ENCODE measurements around the gene KCNN4.

Gene KCNN4

GRCh38 chr19:43763473-43763939, 17.3 kb downstream of the KCNN4 start:
- Histone ChIP-seq H3K4me1 (ENCODE audit: insufficient read depth, insufficient read length) (peaks cover 8% of the 10 kb centered on the region), H3K36me3 (ENCODE audit: insufficient read depth, insufficient read length, low read length) (no peaks in the 10 kb centered on the region), H3K27me3 (ENCODE audit: insufficient read depth, insufficient read length) (no peaks in the 10 kb centered on the region), H3K4me3 (ENCODE audit: insufficient read length, low read depth) (no peak overlapping the region), H3K9ac (ENCODE audit: insufficient read length, low read depth) (no peak overlapping the region), H3K9me3 (ENCODE audit: insufficient read depth, low read length) (no peaks in the 10 kb centered on the region)
- TF ChIP-seq ZNF274 (IDR thresholded peaks at IDR 0.05; ENCODE audit: low read depth, low read length) (no peak), YY1 (IDR thresholded peaks at IDR 0.05; ENCODE audit: insufficient read depth, insufficient read length) (no peak), SUZ12 (IDR thresholded peaks at IDR 0.05; ENCODE audit: extremely low read depth, insufficient read depth, insufficient read length) (no peak)
- DNase-seq (ENCODE audit: low read depth, low spot score): no peak

- peaks cover 8% of the 10 kb centered on the region for H3K4me1 ChIP-seq (ENCODE audit: insufficient read depth, insufficient read length)
Observed at GRCh38 chr19:43762814-43763213, 18.0 kb downstream of the KCNN4 start.

GRCh38 chr19:43760941-43761340, 19.8 kb downstream of the KCNN4 start:
- Histone ChIP-seq H3K27me3 (ENCODE audit: insufficient read depth, insufficient read length) (no peaks in the 10 kb centered on the region), H3K36me3 (ENCODE audit: insufficient read depth, insufficient read length, low read length) (peaks cover 7% of the 10 kb centered on the region), H3K9me3 (ENCODE audit: insufficient read depth, low read length) (no peaks in the 10 kb centered on the region), H3K4me3 (ENCODE audit: insufficient read length, low read depth) (no peak overlapping the region), H3K4me1 (ENCODE audit: insufficient read depth, insufficient read length) (peaks cover 5% of the 10 kb centered on the region), H3K9ac (ENCODE audit: insufficient read length, low read depth) (no peak overlapping the region)
- no peak for DNase-seq (ENCODE audit: low read depth, low spot score)
- TF ChIP-seq ZNF274 (IDR thresholded peaks at IDR 0.05; ENCODE audit: low read depth, low read length): no peak
- TF ChIP-seq YY1 (IDR thresholded peaks at IDR 0.05; ENCODE audit: insufficient read depth, insufficient read length): no peak

More at GRCh38 chr19:43762814-43763213, 18.0 kb downstream of the KCNN4 start:
- Histone ChIP-seq H3K9me3 (ENCODE audit: insufficient read depth, low read length) (no peaks in the 10 kb centered on the region), H3K9ac (ENCODE audit: insufficient read length, low read depth) (no peak overlapping the region), H3K36me3 (ENCODE audit: insufficient read depth, insufficient read length, low read length) (no peaks in the 10 kb centered on the region), H3K27me3 (ENCODE audit: insufficient read depth, insufficient read length) (no peaks in the 10 kb centered on the region), H3K4me3 (ENCODE audit: insufficient read length, low read depth) (no peak overlapping the region)
- no peak for DNase-seq (ENCODE audit: low read depth, low spot score)
- TF ChIP-seq YY1 (IDR thresholded peaks at IDR 0.05; ENCODE audit: insufficient read depth, insufficient read length) (no peak), SUZ12 (IDR thresholded peaks at IDR 0.05; ENCODE audit: extremely low read depth, insufficient read depth, insufficient read length) (no peak), ZNF274 (IDR thresholded peaks at IDR 0.05; ENCODE audit: low read depth, low read length) (no peak)

GRCh38 chr19:43759515-43759914, 21.3 kb downstream of the KCNN4 start:
- H3K4me3 ChIP-seq (ENCODE audit: insufficient read length, low read depth): no peak overlapping the region
- H3K4me1 ChIP-seq (ENCODE audit: insufficient read depth, insufficient read length): peaks cover 2% of the 10 kb centered on the region
- TF ChIP-seq SUZ12 (IDR thresholded peaks at IDR 0.05; ENCODE audit: extremely low read depth, insufficient read depth, insufficient read length): no peak
- TF ChIP-seq YY1 (IDR thresholded peaks at IDR 0.05; ENCODE audit: insufficient read depth, insufficient read length): no peak
- TF ChIP-seq ZNF274 (IDR thresholded peaks at IDR 0.05; ENCODE audit: low read depth, low read length): no peak
- no peak overlapping the region for H3K9ac ChIP-seq (ENCODE audit: insufficient read length, low read depth)
- no peak for DNase-seq (ENCODE audit: low read depth, low spot score)
- no peaks in the 10 kb centered on the region for H3K9me3 ChIP-seq (ENCODE audit: insufficient read depth, low read length)
- H3K36me3 ChIP-seq (ENCODE audit: insufficient read depth, insufficient read length, low read length): peaks cover 8% of the 10 kb centered on the region
- H3K27me3 ChIP-seq (ENCODE audit: insufficient read depth, insufficient read length): no peaks in the 10 kb centered on the region

- no peaks in the 10 kb centered on the region for H3K27me3 ChIP-seq (ENCODE audit: insufficient read depth, insufficient read length)
- H3K4me3 ChIP-seq (ENCODE audit: insufficient read length, low read depth): peak overlapping the region; percentile 87
- H3K36me3 ChIP-seq (ENCODE audit: insufficient read depth, insufficient read length, low read length): peaks cover 23% of the 10 kb centered on the region
- no peaks in the 10 kb centered on the region for H3K9me3 ChIP-seq (ENCODE audit: insufficient read depth, low read length)
- TF ChIP-seq SUZ12 (IDR thresholded peaks at IDR 0.05; ENCODE audit: extremely low read depth, insufficient read depth, insufficient read length) (no peak), YY1 (IDR thresholded peaks at IDR 0.05; ENCODE audit: insufficient read depth, insufficient read length) (no peak), ZNF274 (IDR thresholded peaks at IDR 0.05; ENCODE audit: low read depth, low read length) (no peak)
- peak overlapping the region; percentile 96 for H3K9ac ChIP-seq (ENCODE audit: insufficient read length, low read depth)
- peaks cover 2% of the 10 kb centered on the region for H3K4me1 ChIP-seq (ENCODE audit: insufficient read depth, insufficient read length)
- DNase-seq (ENCODE audit: low read depth, low spot score): no peak
Observed at GRCh38 chr19:43755256-43755801, 25.4 kb downstream of the KCNN4 start.

GRCh38 chr19:43754503-43755255, 26.1 kb downstream of the KCNN4 start, which contains the start of gene SMG9:
Gene SMG9, minus strand, starts transcription at chr19:43754962. Its CDS starts 4,221 bp downstream, at chr19:43750741.
- Histone ChIP-seq H3K4me1 (ENCODE audit: insufficient read depth, insufficient read length) (peaks cover 2% of the 10 kb centered on the region), H3K9me3 (ENCODE audit: insufficient read depth, low read length) (no peaks in the 10 kb centered on the region), H3K27me3 (ENCODE audit: insufficient read depth, insufficient read length) (no peaks in the 10 kb centered on the region), H3K4me3 (ENCODE audit: insufficient read length, low read depth) (peak within 1 kb of the TSS; percentile 87), H3K9ac (ENCODE audit: insufficient read length, low read depth) (peak within 1 kb of the TSS; percentile 96), H3K36me3 (ENCODE audit: insufficient read depth, insufficient read length, low read length) (peaks cover 29% of the 10 kb centered on the region)
- peak; percentile 88 for DNase-seq (ENCODE audit: low read depth, low spot score)
- peak; percentile 33 for TF ChIP-seq YY1 (IDR thresholded peaks at IDR 0.05; ENCODE audit: insufficient read depth, insufficient read length)
- no peak for TF ChIP-seq SUZ12 (IDR thresholded peaks at IDR 0.05; ENCODE audit: extremely low read depth, insufficient read depth, insufficient read length)

- Histone ChIP-seq H3K36me3 (ENCODE audit: insufficient read depth, insufficient read length, low read length) (peaks cover 34% of the 10 kb centered on the region), H3K9ac (ENCODE audit: insufficient read length, low read depth) (peak overlapping the region; percentile 83)
- DNase-seq (ENCODE audit: low read depth, low spot score): no peak
Observed at GRCh38 chr19:43754253-43754502, 26.6 kb downstream of the KCNN4 start.

More at GRCh38 chr19:43754253-43754502, 26.6 kb downstream of the KCNN4 start:
- Histone ChIP-seq H3K9me3 (ENCODE audit: insufficient read depth, low read length) (no peaks in the 10 kb centered on the region), H3K4me3 (ENCODE audit: insufficient read length, low read depth) (peak overlapping the region; percentile 62), H3K27me3 (ENCODE audit: insufficient read depth, insufficient read length) (no peaks in the 10 kb centered on the region), H3K4me1 (ENCODE audit: insufficient read depth, insufficient read length) (peaks cover 2% of the 10 kb centered on the region)
- no peak for TF ChIP-seq ZNF274 (IDR thresholded peaks at IDR 0.05; ENCODE audit: low read depth, low read length)
- TF ChIP-seq YY1 (IDR thresholded peaks at IDR 0.05; ENCODE audit: insufficient read depth, insufficient read length): no peak
- TF ChIP-seq SUZ12 (IDR thresholded peaks at IDR 0.05; ENCODE audit: extremely low read depth, insufficient read depth, insufficient read length): no peak
